WTC11 (cell line): ENCODE results near the gene SERTAD3. TPM values are rescaled to one million over a fixed set of nuclear protein-coding genes. Genes with fewer than 3 reads are reported as not detected.

Experiments used
- ELF4 ChIP-seq: sonication (generic); formaldehyde crosslinking; IDR thresholded peaks from 2 replicates; pipeline ENCODE4 v1.8.1; 2022; ENCODE audit warnings: low read depth, mild to moderate bottlenecking, moderate library complexity, missing genetic modification reagents
- GABPB1 ChIP-seq: sonication (generic); formaldehyde crosslinking; IDR thresholded peaks from 2 replicates; pipeline ENCODE4 v1.8.1; 2023; ENCODE audit warnings: mild to moderate bottlenecking, missing genetic modification reagents
- GRHL2 ChIP-seq: fragments of 250-450 bp; sonication (Bioruptor Pico); IDR thresholded peaks from 2 replicates; pipeline ENCODE4 v1.8.0; 2022; ENCODE audit warnings: mild to moderate bottlenecking, moderate library complexity; ENCODE audit not compliant: insufficient replicate concordance, severe bottlenecking
- GTF2I ChIP-seq: fragments of 250-450 bp; sonication (Bioruptor Pico); conservative IDR thresholded peaks from 2 replicates; pipeline ENCODE4 v1.4.0; 2021; ENCODE audit warnings: mild to moderate bottlenecking
- HMGXB4 ChIP-seq: sonication (generic); formaldehyde crosslinking; IDR thresholded peaks from 2 replicates; pipeline ENCODE4 v1.8.1; 2023; ENCODE audit warnings: mild to moderate bottlenecking, moderate library complexity, missing genetic modification reagents
- IRF1 ChIP-seq: sonication (generic); formaldehyde crosslinking; IDR thresholded peaks from 2 replicates; pipeline ENCODE4 v1.8.0; 2023; ENCODE audit warnings: missing genetic modification reagents
- IRF2 ChIP-seq: sonication (generic); formaldehyde crosslinking; IDR thresholded peaks from 2 replicates; pipeline ENCODE4 v1.8.0; 2022; ENCODE audit warnings: low read depth, missing genetic modification reagents, borderline replicate concordance
- JUN ChIP-seq: sonication (generic); formaldehyde crosslinking; IDR thresholded peaks from 2 replicates; pipeline ENCODE4 v1.8.0; 2023; ENCODE audit warnings: mild to moderate bottlenecking, missing genetic modification reagents
- MLX ChIP-seq: sonication (generic); formaldehyde crosslinking; IDR thresholded peaks from 2 replicates; pipeline ENCODE4 v1.8.1; 2023; ENCODE audit warnings: mild to moderate bottlenecking, missing genetic modification reagents, moderate library complexity
- MXD4 ChIP-seq: fragments of 250-450 bp; sonication (Bioruptor Pico); IDR thresholded peaks from 2 replicates; pipeline ENCODE4 v1.8.0; 2021; ENCODE audit warnings: mild to moderate bottlenecking, moderate library complexity, borderline replicate concordance
- MYBL2 ChIP-seq: sonication (generic); formaldehyde crosslinking; IDR thresholded peaks from 2 replicates; pipeline ENCODE4 v1.8.1; 2023; ENCODE audit warnings: mild to moderate bottlenecking, moderate library complexity, missing genetic modification reagents
- PRRX2 ChIP-seq: fragments of 250-450 bp; sonication (Bioruptor Pico); IDR thresholded peaks from 2 replicates; pipeline ENCODE4 v1.8.0; 2021; ENCODE audit warnings: mild to moderate bottlenecking
- RORB ChIP-seq: fragments of 250-450 bp; sonication (Bioruptor Pico); IDR thresholded peaks from 2 replicates; pipeline ENCODE4 v1.9.0; 2021; ENCODE audit warnings: mild to moderate bottlenecking
- SMAD4 ChIP-seq: sonication (generic); formaldehyde crosslinking; IDR thresholded peaks from 2 replicates; pipeline ENCODE4 v1.8.0; 2022; ENCODE audit warnings: mild to moderate bottlenecking, missing genetic modification reagents
- USF1 ChIP-seq: sonication (generic); formaldehyde crosslinking; IDR thresholded peaks from 2 replicates; pipeline ENCODE4 v1.8.0; 2022; ENCODE audit warnings: mild to moderate bottlenecking, missing genetic modification reagents
- USF2 ChIP-seq: sonication (generic); formaldehyde crosslinking; IDR thresholded peaks from 2 replicates; pipeline ENCODE4 v1.8.1; 2023; ENCODE audit warnings: mild to moderate bottlenecking, missing genetic modification reagents, moderate library complexity
- ZNF138 ChIP-seq: sonication (generic); formaldehyde crosslinking; conservative IDR thresholded peaks from 2 replicates; pipeline ENCODE4 v1.8.1; 2022; ENCODE audit warnings: mild to moderate bottlenecking, moderate library complexity, missing genetic modification reagents
- ZNF219 ChIP-seq: sonication (generic); formaldehyde crosslinking; IDR thresholded peaks from 2 replicates; pipeline ENCODE4 v1.8.0; 2023; ENCODE audit warnings: missing genetic modification reagents, mild to moderate bottlenecking, borderline replicate concordance
- ZNF232 ChIP-seq: sonication (generic); formaldehyde crosslinking; IDR thresholded peaks from 2 replicates; pipeline ENCODE4 v1.8.0; 2022; ENCODE audit warnings: mild to moderate bottlenecking, missing genetic modification reagents
- ZNF281 ChIP-seq: sonication (generic); formaldehyde crosslinking; IDR thresholded peaks from 2 replicates; pipeline ENCODE4 v1.8.0; 2023; ENCODE audit warnings: mild to moderate bottlenecking, missing genetic modification reagents
- ZNF425 ChIP-seq: fragments of 250-450 bp; sonication (Bioruptor Pico); conservative IDR thresholded peaks from 2 replicates; pipeline ENCODE4 v1.9.0; 2021; ENCODE audit warnings: mild to moderate bottlenecking
- ZNF512 ChIP-seq: sonication (generic); formaldehyde crosslinking; IDR thresholded peaks from 2 replicates; pipeline ENCODE4 v1.8.1; 2022; ENCODE audit warnings: missing genetic modification reagents, borderline replicate concordance
- ZSCAN18 ChIP-seq: fragments of 250-450 bp; sonication (Bioruptor Pico); IDR thresholded peaks from 2 replicates; pipeline ENCODE4 v2.1.2; 2022; ENCODE audit warnings: mild to moderate bottlenecking, moderate library complexity
- total RNA-seq: library from RNA; stranded (reverse); gene quantifications from 3 replicates; pipeline ENCODE4 v1.2.3, GENCODE V29; 2021

SERTAD3 gene
- total RNA-seq, 1 experiment from 2014 or later = 33.6 TPM

- TF ChIP-seq ZNF425 = no peak
- no peak for TF ChIP-seq GTF2I (CRISPR knock-in tag)
- TF ChIP-seq ZNF232 (CRISPR knock-in tag) = no peak
- no peak for TF ChIP-seq ZSCAN18 (CRISPR knock-in tag)
- no peak for TF ChIP-seq GRHL2
- TF ChIP-seq RORB = no peak
- no peak for TF ChIP-seq ZNF219 (CRISPR knock-in tag)
- no peak for TF ChIP-seq IRF1
- TF ChIP-seq GABPB1 = peak; percentile 59
- TF ChIP-seq ZNF281 (CRISPR knock-in tag) = no peak
- TF ChIP-seq HMGXB4 = peak; percentile 76
- TF ChIP-seq MXD4 = no peak
- TF ChIP-seq SMAD4 (CRISPR knock-in tag) = no peak
- peak; percentile 73; the same call in 1 of the 2 replicates for TF ChIP-seq MYBL2
- TF ChIP-seq USF1 (CRISPR knock-in tag) = peak; percentile 51; the same call in 1 of the 2 replicates
- TF ChIP-seq MLX (CRISPR knock-in tag) = no peak
- TF ChIP-seq ZNF512 (CRISPR knock-in tag) = no peak
- no peak for TF ChIP-seq PRRX2
- TF ChIP-seq ELF4 (CRISPR knock-in tag) = no peak
- TF ChIP-seq JUN (CRISPR knock-in tag) = no peak
- no peak for TF ChIP-seq ZNF138 (CRISPR knock-in tag)
- no peak for TF ChIP-seq IRF2 (CRISPR knock-in tag)
- TF ChIP-seq USF2 (CRISPR knock-in tag) = no peak; the same call in none of the 2 replicates
Observed at GRCh38 chr19:40420766-40421765, 23.1 kb downstream of the SERTAD3 start (continued).
